Endothelial cell of umbilical vein (primary cell): ENCODE data around the gene DNAJC7. TPM values are rescaled to one million over a fixed set of nuclear protein-coding genes. Genes with fewer than 3 reads are reported as not detected.

ENCODE experiments used
- BruUV-seq: library from RNA; stranded (reverse); fragments of 400-500 nt; replicated peaks from 2 replicates; lab custom pipeline; 2021; lab: Mats Ljungman, UMichigan
- CTCF ChIA-PET: fragments of 300-600, 350-600 bp; sonication (Branson Sonifier 250); formaldehyde crosslinking; loops from one replicate; lab custom pipeline; 2021; ENCODE audit warnings: antibody characterized with exemption, inconsistent platforms; lab: Charles Lee
- POLR2A ChIA-PET: fragments of 300-600, 350-600 bp; sonication (Branson Sonifier 250); formaldehyde crosslinking; loops from one replicate; lab custom pipeline; 2021; ENCODE audit warnings: antibody characterized with exemption, inconsistent platforms; lab: Charles Lee
- DNase-seq: peaks from one replicate; pipeline ENCODE4 v3.0.0-alpha.2; 2011; ENCODE audit warnings: low read depth, low spot score
- FAIRE-seq: peaks from 2 replicates; lab custom pipeline; 2011; peaks lifted over from hg19 to GRCh38; lab: Jason Lieb, UNC
- H2AFZ ChIP-seq: 2 replicates; pipeline ENCODE4 v1.6.0; 2012; ENCODE audit warnings: low read depth, low read length, control low read depth, inconsistent platforms
- H3K27ac ChIP-seq: 2 replicates; pipeline ENCODE4 v1.5.1; 2011; ENCODE audit warnings: low read depth, mild to moderate bottlenecking, control low read depth, low read length, moderate library complexity; ENCODE audit not compliant: insufficient read depth
- H3K27me3 ChIP-seq, 2 experiments: 2 replicates each; pipeline versions ENCODE4 v1.6.0 to v1.6.1; 2011; ENCODE audit warnings: low read length in 2 of 2, mixed read lengths in 1 of 2; ENCODE audit not compliant: control insufficient read depth in 2 of 2, insufficient read depth in 2 of 2
- H3K36me3 ChIP-seq, 2 experiments: 2 replicates in 1 of 2; 3 replicates in 1 of 2; pipeline ENCODE4 v1.5.1; 2011; ENCODE audit warnings: low read length in 2 of 2, mild to moderate bottlenecking in 1 of 2, moderate library complexity in 1 of 2; ENCODE audit not compliant: control insufficient read depth in 2 of 2, insufficient read depth in 2 of 2; ENCODE audit errors: extremely low read depth in 1 of 2
- H3K4me1 ChIP-seq: 3 replicates; pipeline ENCODE4 v1.5.1; 2011; ENCODE audit warnings: mild to moderate bottlenecking, low read length; ENCODE audit not compliant: control insufficient read depth, insufficient read depth; ENCODE audit errors: extremely low read depth
- H3K4me2 ChIP-seq: 2 replicates; pipeline ENCODE4 v1.6.1; 2011; ENCODE audit warnings: low read length, control low read depth, mixed read lengths; ENCODE audit not compliant: insufficient read depth
- H3K4me3 ChIP-seq, 3 experiments: fragments of 200-600 bp in 1 of 3; sonication (generic), shearing (Covaris generic) in 1 of 3; replicated peaks in 1 of 3; 2 replicates each; pipeline ENCODE4 v1.5.1; 2011 to 2016; ENCODE audit warnings: control low read depth in 3 of 3, low read length in 3 of 3, mild to moderate bottlenecking in 2 of 3, inconsistent platforms in 1 of 3, low read depth in 1 of 3, moderate library complexity in 1 of 3; ENCODE audit not compliant: insufficient read depth in 1 of 3
- H3K79me2 ChIP-seq: 2 replicates; pipeline ENCODE4 v1.6.0; 2012; ENCODE audit warnings: low read length, inconsistent platforms; ENCODE audit not compliant: control insufficient read depth, insufficient read depth
- H3K9ac ChIP-seq: replicated peaks from 2 replicates; pipeline ENCODE3; 2011; ENCODE audit warnings: low read length, control low read depth; ENCODE audit not compliant: insufficient read depth; ENCODE audit errors: extremely low read depth
- H3K9me1 ChIP-seq: replicated peaks from 3 replicates; pipeline ENCODE4 v1.6.0; 2011; ENCODE audit warnings: mild to moderate bottlenecking, low read length; ENCODE audit not compliant: control insufficient read depth, insufficient read depth; ENCODE audit errors: extremely low read depth
- H3K9me3 ChIP-seq: replicated peaks from 2 replicates; pipeline ENCODE4 v1.5.1; 2012; ENCODE audit warnings: low read length, inconsistent platforms; ENCODE audit not compliant: control insufficient read depth, insufficient read depth
- H4K20me1 ChIP-seq: replicated peaks from 2 replicates; pipeline ENCODE3; 2011; ENCODE audit warnings: mild to moderate bottlenecking, low read length; ENCODE audit not compliant: control insufficient read depth, insufficient read depth; ENCODE audit errors: extremely low read depth
- EZH2 ChIP-seq: IDR thresholded peaks from 2 replicates; pipeline ENCODE4 v1.6.1; 2012; ENCODE audit warnings: borderline replicate concordance, low read depth, mild to moderate bottlenecking, moderate library complexity, low read length, inconsistent platforms; ENCODE audit not compliant: severe bottlenecking
- FOS ChIP-seq: IDR thresholded peaks from 2 replicates; pipeline ENCODE4 v1.6.1; 2011; ENCODE audit warnings: mild to moderate bottlenecking, low read length, moderate library complexity, borderline replicate concordance; ENCODE audit not compliant: insufficient read depth
- GATA2 ChIP-seq: IDR thresholded peaks from 2 replicates; pipeline ENCODE4 v1.7.0; 2011; ENCODE audit warnings: low read depth, mild to moderate bottlenecking, moderate library complexity, mixed read lengths, low read length; ENCODE audit not compliant: insufficient read length, insufficient read depth
- JUN ChIP-seq: IDR thresholded peaks from 2 replicates; pipeline ENCODE4 v1.6.1; 2011; ENCODE audit warnings: borderline replicate concordance, low read depth; ENCODE audit not compliant: insufficient read length, insufficient read depth
- MYC ChIP-seq: IDR thresholded peaks from one replicate; pipeline ENCODE4 v1.6.1; 2011; ENCODE audit warnings: mild to moderate bottlenecking, low read depth, low read length
- POLR2A ChIP-seq: IDR thresholded peaks from 2 replicates; pipeline ENCODE4 v1.6.1; 2012; ENCODE audit warnings: low read depth, mild to moderate bottlenecking, control low read depth, low read length
- POLR2AphosphoS5 ChIP-seq: IDR thresholded peaks from 2 replicates; pipeline ENCODE4 v1.6.1; 2012; ENCODE audit warnings: low read depth, mild to moderate bottlenecking, control low read depth, low read length, moderate library complexity; ENCODE audit not compliant: insufficient read depth
- dilution Hi-C: fragments of 300-500 bp; cut with MboI; formaldehyde crosslinking; loops from one replicate; pipeline ENCODE4 v1.15.0; 2019; ENCODE audit warnings: low sequenced_read_pairs; ENCODE audit not compliant: extremely low pct_ligation_motif_present
- intact Hi-C: fragments of 100-400 bp; cut with micrococcal nuclease; formaldehyde crosslinking; loops from one replicate; pipeline ENCODE4 v1.10.0; 2022
- polyA plus RNA-seq, 4 experiments: library from polyadenylated mRNA; depleted of rRNA in 3 of 4; stranded (reverse) in 3 of 4; unstranded in 1 of 4; fragments of >200 nt; gene quantifications; 2 replicates each; pipeline versions ENCODE4 v1.2.1 to v1.2.3, GENCODE V29; 2011 to 2012; ENCODE audit warnings: missing spikeins in 1 of 4
- total RNA-seq: library from RNA; stranded (reverse); gene quantifications from 2 replicates; pipeline ENCODE4 v1.2.3, GENCODE V29; 2021
- TF ChIP-seq, protein P1 (sequence below), 2 donors: IDR thresholded peaks; 1 replicate in 1 of 2; 2 replicates in 1 of 2; pipeline ENCODE4 v1.5.1; 2011; ENCODE audit warnings: low read length in 2 of 2, mild to moderate bottlenecking in 2 of 2, moderate library complexity in 2 of 2, control low read depth in 1 of 2, inconsistent platforms in 1 of 2, low read depth in 1 of 2; ENCODE audit not compliant: insufficient read depth in 1 of 2; ENCODE audit errors: extremely low read depth in 1 of 2
- TF ChIP-seq, protein P2 (sequence below): IDR thresholded peaks from 2 replicates; pipeline ENCODE4 v1.6.1; 2011; ENCODE audit not compliant: insufficient read depth, insufficient read length

The DNAJC7 gene
- total and polyA plus RNA-seq, 2 donors (not counting 3 experiments of a cell fraction or from before 2014, with no cell fraction given): 19.8 to 111 TPM

DNA sequence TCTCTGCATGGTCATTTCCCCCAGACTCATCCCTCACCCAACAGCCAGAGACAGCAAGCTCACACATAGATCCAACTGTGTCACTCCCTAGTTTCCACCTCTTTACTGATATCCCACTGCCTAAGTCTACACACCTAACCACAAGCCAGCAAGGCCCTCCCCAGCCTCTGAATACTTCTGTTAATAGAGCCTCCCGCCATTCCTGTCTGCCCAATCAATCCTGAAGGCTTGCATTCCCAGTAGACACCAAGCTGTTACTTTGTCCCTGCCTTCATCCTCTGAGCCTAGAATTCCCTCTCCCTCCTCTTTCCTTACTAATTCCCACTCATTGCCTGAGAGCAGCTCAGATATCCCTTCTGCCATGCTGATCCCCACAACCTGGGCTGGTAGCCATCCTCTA is 28.5 kb upstream of the DNAJC7 start:
- CTCF ChIA-PET: interaction anchor here (1.2 to 2.0 kb wide), 4 partner anchors 21 to 56 kb away, joined by 3 to 6 read pairs (median 5); partner anchors contain the start of gene NKIRAS2
- POLR2A ChIA-PET: no interaction called here
- Histone ChIP-seq H3K4me2 (no peak overlapping the region), H3K27ac (no peak overlapping the region), H3K9me3 (no peaks in the 10 kb centered on the region), H3K9me1 (no peaks in the 10 kb centered on the region), H3K27me3 (peaks cover 3 to 8% of the 10 kb centered on the region in 2 experiments), H3K79me2 (no peaks in the 10 kb centered on the region), H2AFZ (no peak overlapping the region), H3K4me3 (no peak overlapping the region), H3K9ac (no peak overlapping the region), H3K4me1 (no peaks in the 10 kb centered on the region), H3K36me3 (no peaks in the 10 kb centered on the region), H4K20me1 (no peaks in the 10 kb centered on the region)
- no peak for DNase-seq
- TF ChIP-seq, protein P1, sequence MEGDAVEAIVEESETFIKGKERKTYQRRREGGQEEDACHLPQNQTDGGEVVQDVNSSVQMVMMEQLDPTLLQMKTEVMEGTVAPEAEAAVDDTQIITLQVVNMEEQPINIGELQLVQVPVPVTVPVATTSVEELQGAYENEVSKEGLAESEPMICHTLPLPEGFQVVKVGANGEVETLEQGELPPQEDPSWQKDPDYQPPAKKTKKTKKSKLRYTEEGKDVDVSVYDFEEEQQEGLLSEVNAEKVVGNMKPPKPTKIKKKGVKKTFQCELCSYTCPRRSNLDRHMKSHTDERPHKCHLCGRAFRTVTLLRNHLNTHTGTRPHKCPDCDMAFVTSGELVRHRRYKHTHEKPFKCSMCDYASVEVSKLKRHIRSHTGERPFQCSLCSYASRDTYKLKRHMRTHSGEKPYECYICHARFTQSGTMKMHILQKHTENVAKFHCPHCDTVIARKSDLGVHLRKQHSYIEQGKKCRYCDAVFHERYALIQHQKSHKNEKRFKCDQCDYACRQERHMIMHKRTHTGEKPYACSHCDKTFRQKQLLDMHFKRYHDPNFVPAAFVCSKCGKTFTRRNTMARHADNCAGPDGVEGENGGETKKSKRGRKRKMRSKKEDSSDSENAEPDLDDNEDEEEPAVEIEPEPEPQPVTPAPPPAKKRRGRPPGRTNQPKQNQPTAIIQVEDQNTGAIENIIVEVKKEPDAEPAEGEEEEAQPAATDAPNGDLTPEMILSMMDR (IDR thresholded peaks at IDR 0.05; ENCODE audit: extremely low read depth in 1 of 2, insufficient read depth in 1 of 2, low read depth in 1 of 2, low read length in 2 of 2): no peak
- TF ChIP-seq MYC (no peak), FOS (no peak), POLR2AphosphoS5 (no peak), POLR2A (no peak), GATA2 (no peak), JUN (no peak), EZH2 (no peak)
- TF ChIP-seq, protein P2, sequence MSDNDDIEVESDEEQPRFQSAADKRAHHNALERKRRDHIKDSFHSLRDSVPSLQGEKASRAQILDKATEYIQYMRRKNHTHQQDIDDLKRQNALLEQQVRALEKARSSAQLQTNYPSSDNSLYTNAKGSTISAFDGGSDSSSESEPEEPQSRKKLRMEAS: no peak
- no TSS peak for BruUV-seq
- intact Hi-C loops: no loop called here
- no peak for FAIRE-seq
- dilution Hi-C loops: no loop called here
